ENCODE data around the gene CDCA7L. TPM values are rescaled to one million over a fixed set of nuclear protein-coding genes. Genes with fewer than 3 reads are reported as not detected.

The CDCA7L gene
- total RNA-seq, 1 donor from 2014 or later = 6.1 TPM

DNA sequence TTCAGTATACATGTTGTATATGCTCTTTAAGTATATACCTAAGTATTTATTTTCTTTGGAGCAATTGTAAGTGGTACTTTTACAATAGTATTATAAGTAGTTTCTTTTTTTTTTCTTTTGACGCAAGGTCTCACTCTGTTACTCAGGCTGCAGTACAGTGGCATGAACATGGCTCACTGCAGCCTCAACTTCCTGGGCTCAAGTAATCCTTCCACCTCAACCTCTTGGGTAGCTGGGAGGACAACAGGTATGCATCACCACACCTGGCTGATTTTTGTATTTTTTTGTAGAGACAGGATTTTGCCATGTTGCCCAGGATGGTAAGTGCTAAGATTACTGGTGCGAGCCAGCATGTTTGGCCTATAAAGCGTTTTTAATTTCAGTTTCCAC, 13.7 kb upstream of the CDCA7L start:
- no peaks in the 10 kb centered on the region for H3K36me3 Mint-ChIP-seq (ENCODE audit: unreplicated experiment)
- peaks cover 1% of the 10 kb centered on the region for H3K27me3 Mint-ChIP-seq (ENCODE audit: unreplicated experiment)
- no peaks in the 10 kb centered on the region for H3K9me3 Mint-ChIP-seq (ENCODE audit: unreplicated experiment)
- no peaks in the 10 kb centered on the region for H3K4me1 Mint-ChIP-seq (ENCODE audit: low read depth, unreplicated experiment)
- no peak overlapping the region for H3K4me3 Mint-ChIP-seq (ENCODE audit: unreplicated experiment)
- H3K27ac Mint-ChIP-seq (ENCODE audit: unreplicated experiment) = no peak overlapping the region
- TF ChIP-seq, protein P1, sequence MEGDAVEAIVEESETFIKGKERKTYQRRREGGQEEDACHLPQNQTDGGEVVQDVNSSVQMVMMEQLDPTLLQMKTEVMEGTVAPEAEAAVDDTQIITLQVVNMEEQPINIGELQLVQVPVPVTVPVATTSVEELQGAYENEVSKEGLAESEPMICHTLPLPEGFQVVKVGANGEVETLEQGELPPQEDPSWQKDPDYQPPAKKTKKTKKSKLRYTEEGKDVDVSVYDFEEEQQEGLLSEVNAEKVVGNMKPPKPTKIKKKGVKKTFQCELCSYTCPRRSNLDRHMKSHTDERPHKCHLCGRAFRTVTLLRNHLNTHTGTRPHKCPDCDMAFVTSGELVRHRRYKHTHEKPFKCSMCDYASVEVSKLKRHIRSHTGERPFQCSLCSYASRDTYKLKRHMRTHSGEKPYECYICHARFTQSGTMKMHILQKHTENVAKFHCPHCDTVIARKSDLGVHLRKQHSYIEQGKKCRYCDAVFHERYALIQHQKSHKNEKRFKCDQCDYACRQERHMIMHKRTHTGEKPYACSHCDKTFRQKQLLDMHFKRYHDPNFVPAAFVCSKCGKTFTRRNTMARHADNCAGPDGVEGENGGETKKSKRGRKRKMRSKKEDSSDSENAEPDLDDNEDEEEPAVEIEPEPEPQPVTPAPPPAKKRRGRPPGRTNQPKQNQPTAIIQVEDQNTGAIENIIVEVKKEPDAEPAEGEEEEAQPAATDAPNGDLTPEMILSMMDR (IDR thresholded peaks at IDR 0.05; ENCODE audit: partially characterized antibody, unreplicated experiment) = no peak
- DNase-seq = no peak

DNA sequence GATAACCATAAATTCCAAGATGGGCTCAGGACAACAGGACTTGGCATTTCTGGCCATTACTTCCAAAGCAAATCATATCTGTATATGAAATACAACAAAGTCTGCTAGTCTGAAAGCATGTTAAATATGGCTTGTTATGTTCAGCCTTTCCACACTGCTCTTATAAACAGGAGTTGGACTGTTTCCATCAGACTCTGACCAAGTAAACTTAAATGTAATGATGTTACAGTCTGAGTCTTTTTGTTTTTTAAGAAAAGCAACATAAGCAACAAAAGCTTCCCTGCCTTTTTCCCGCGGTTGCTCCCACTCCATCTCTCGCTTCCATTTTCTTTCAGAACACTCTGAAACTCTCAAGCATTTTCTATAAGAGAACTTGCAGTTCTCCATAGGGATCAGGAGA, 8.1 kb upstream of the CDCA7L start:
- DNase-seq = no peak
- no peak overlapping the region for H3K27ac Mint-ChIP-seq (ENCODE audit: unreplicated experiment)
- H3K27me3 Mint-ChIP-seq (ENCODE audit: unreplicated experiment) = no peaks in the 10 kb centered on the region
- no peaks in the 10 kb centered on the region for H3K36me3 Mint-ChIP-seq (ENCODE audit: unreplicated experiment)
- H3K9me3 Mint-ChIP-seq (ENCODE audit: unreplicated experiment) = no peaks in the 10 kb centered on the region
- TF ChIP-seq, protein P1 (IDR thresholded peaks at IDR 0.05; ENCODE audit: partially characterized antibody, unreplicated experiment) = no peak
- no peaks in the 10 kb centered on the region for H3K4me1 Mint-ChIP-seq (ENCODE audit: low read depth, unreplicated experiment)
- no peak overlapping the region for H3K4me3 Mint-ChIP-seq (ENCODE audit: unreplicated experiment)

DNA sequence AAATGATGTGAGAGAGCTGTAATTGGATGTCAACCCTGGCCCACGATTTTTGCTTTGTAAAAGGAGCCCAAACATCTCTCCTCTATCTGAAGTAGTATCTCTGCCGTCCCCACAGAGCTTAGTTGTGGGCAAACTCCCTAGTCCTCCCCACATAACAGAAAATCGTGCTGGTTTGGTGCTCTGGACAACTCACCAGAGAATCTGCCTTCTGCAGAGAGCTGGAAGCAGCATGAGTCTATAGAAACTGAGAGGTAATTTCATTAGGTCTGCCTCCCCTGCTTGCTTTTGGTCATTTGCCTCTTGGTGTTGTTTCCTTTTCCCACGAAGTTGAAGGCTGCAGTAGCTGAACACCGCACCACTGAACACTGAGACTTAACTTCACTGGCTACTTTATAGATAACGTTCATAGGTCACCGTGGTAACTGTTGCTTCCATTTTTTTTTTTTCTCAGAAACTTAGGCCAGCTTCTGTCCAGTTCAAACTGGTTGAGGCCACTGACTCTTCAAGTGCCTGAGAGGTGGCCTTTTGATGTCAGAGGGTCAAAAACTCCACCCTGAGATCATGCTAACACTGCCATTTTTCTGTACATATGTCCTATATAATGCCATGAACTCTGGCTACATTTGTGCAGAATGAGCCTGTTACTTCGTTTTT, 3.3 kb upstream of the CDCA7L start:
- TF ChIP-seq, protein P1 (IDR thresholded peaks at IDR 0.05; ENCODE audit: partially characterized antibody, unreplicated experiment) = no peak
- H3K9me3 Mint-ChIP-seq (ENCODE audit: unreplicated experiment) = peaks cover 2% of the 10 kb centered on the region
- no peaks in the 10 kb centered on the region for H3K4me1 Mint-ChIP-seq (ENCODE audit: low read depth, unreplicated experiment)
- no peak overlapping the region for H3K4me3 Mint-ChIP-seq (ENCODE audit: unreplicated experiment)
- no peaks in the 10 kb centered on the region for H3K36me3 Mint-ChIP-seq (ENCODE audit: unreplicated experiment)
- DNase-seq = no peak
- H3K27ac Mint-ChIP-seq (ENCODE audit: unreplicated experiment) = no peak overlapping the region
- no peaks in the 10 kb centered on the region for H3K27me3 Mint-ChIP-seq (ENCODE audit: unreplicated experiment)

DNA sequence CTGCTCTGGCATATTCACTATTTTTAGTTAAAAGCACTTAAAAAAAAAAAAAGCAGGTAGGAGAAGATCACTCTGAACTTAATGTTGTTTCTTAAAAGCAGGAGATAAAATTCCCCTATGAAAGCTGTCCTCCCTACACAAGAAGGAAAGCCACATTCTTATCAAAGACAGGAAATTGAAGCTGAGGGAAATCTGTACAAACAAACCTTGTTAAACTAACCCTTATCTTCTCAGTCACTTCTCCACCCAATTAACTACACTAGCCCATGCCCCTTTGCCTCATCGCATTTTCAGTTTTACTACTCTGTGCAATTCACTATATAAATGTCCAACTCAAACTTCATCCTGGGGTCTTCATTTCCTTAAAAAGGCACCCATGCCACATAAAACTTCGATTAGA, 2.7 kb upstream of the CDCA7L start:
- H3K4me1 Mint-ChIP-seq (ENCODE audit: low read depth, unreplicated experiment) = no peaks in the 10 kb centered on the region
- H3K36me3 Mint-ChIP-seq (ENCODE audit: unreplicated experiment) = no peaks in the 10 kb centered on the region
- no peaks in the 10 kb centered on the region for H3K27me3 Mint-ChIP-seq (ENCODE audit: unreplicated experiment)
- peaks cover 2% of the 10 kb centered on the region for H3K9me3 Mint-ChIP-seq (ENCODE audit: unreplicated experiment)
- no peak for DNase-seq
- no peak overlapping the region for H3K4me3 Mint-ChIP-seq (ENCODE audit: unreplicated experiment)
- H3K27ac Mint-ChIP-seq (ENCODE audit: unreplicated experiment) = no peak overlapping the region
- TF ChIP-seq, protein P1 (IDR thresholded peaks at IDR 0.05; ENCODE audit: partially characterized antibody, unreplicated experiment) = no peak

DNA sequence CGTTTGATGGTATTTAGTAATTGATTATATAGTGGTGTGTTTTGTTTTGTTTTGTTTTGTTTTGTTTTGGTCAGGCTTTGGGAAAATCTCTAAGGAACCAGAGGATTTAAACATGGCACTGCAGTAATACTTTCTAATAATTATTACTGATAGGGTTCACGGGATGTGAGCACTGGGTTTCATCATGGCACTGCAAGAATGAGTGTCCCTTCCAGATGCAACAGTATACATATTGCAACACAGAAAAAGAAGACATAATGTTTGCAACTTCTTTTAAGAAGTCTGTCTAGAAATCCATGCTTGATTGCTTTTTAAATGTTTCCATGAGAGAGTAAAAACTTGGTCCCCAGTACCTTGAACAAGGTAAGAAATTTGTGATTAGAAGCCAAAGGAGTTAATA, 2.2 kb upstream of the CDCA7L start:
- Mint-ChIP-seq H3K27me3 (ENCODE audit: unreplicated experiment) (no peaks in the 10 kb centered on the region), H3K4me3 (ENCODE audit: unreplicated experiment) (no peak overlapping the region), H3K4me1 (ENCODE audit: low read depth, unreplicated experiment) (no peaks in the 10 kb centered on the region), H3K36me3 (ENCODE audit: unreplicated experiment) (no peaks in the 10 kb centered on the region), H3K9me3 (ENCODE audit: unreplicated experiment) (peaks cover 2% of the 10 kb centered on the region), H3K27ac (ENCODE audit: unreplicated experiment) (no peak overlapping the region)
- TF ChIP-seq, protein P1 (IDR thresholded peaks at IDR 0.05; ENCODE audit: partially characterized antibody, unreplicated experiment) = no peak
- DNase-seq = no peak

Measured in glutamatergic neuron (in vitro differentiated cells).